ENCODE measurements around the gene ANP32D. TPM values are rescaled to one million over a fixed set of nuclear protein-coding genes. Genes with fewer than 3 reads are reported as not detected.
"Not testable (repeated sequence)": the region's sequence is repeated elsewhere in the genome, so short reads cannot be mapped to it uniquely, and the experiment has no call there.

Gene ANP32D
- total RNA-seq, 1 donor from 2014 or later: not detected

- FAIRE-seq (no peak), DNase-seq (ENCODE audit: low read depth) (no peak)
- Histone ChIP-seq H3K4me3 (ENCODE audit: low read depth, low read length) (no peak overlapping the region), H3K27me3 (ENCODE audit: control insufficient read depth, insufficient read depth, low read length) (no peaks in the 10 kb centered on the region), H3K36me3 (ENCODE audit: control insufficient read depth, insufficient read depth, low read length) (no peaks in the 10 kb centered on the region)
- no peak for TF ChIP-seq CTCF (IDR thresholded peaks at IDR 0.05; ENCODE audit: insufficient read depth, low read length, severe bottlenecking)
Measured at GRCh38 chr12:48510111-48510510, 37.8 kb downstream of the ANP32D start.

GRCh38 chr12:48512855-48513254, 40.5 kb downstream of the ANP32D start:
- Histone ChIP-seq H3K36me3 (ENCODE audit: control insufficient read depth, insufficient read depth, low read length) (no peaks in the 10 kb centered on the region), H3K27me3 (ENCODE audit: control insufficient read depth, insufficient read depth, low read length) (no peaks in the 10 kb centered on the region), H3K4me3 (ENCODE audit: low read depth, low read length) (no peak overlapping the region)
- no peak for TF ChIP-seq CTCF (IDR thresholded peaks at IDR 0.05; ENCODE audit: insufficient read depth, low read length, severe bottlenecking)
- DNase-seq (ENCODE audit: low read depth) (no peak), FAIRE-seq (no peak)

- H3K4me3 ChIP-seq (ENCODE audit: low read depth, low read length): no peak overlapping the region
- DNase-seq (ENCODE audit: low read depth) (no peak), FAIRE-seq (no peak)
- H3K36me3 ChIP-seq (ENCODE audit: control insufficient read depth, insufficient read depth, low read length): no peaks in the 10 kb centered on the region
- no peak for TF ChIP-seq CTCF (IDR thresholded peaks at IDR 0.05; ENCODE audit: insufficient read depth, low read length, severe bottlenecking)
- no peaks in the 10 kb centered on the region for H3K27me3 ChIP-seq (ENCODE audit: control insufficient read depth, insufficient read depth, low read length)
Measured at GRCh38 chr12:48514728-48515127, 42.4 kb downstream of the ANP32D start.

GRCh38 chr12:48520381-48520780, 48.0 kb downstream of the ANP32D start:
- not testable (repeated sequence) for H3K36me3 ChIP-seq (ENCODE audit: control insufficient read depth, insufficient read depth, low read length); FAIRE-seq; DNase-seq (ENCODE audit: low read depth); H3K4me3 ChIP-seq (ENCODE audit: low read depth, low read length); H3K27me3 ChIP-seq (ENCODE audit: control insufficient read depth, insufficient read depth, low read length)

Other genes with a start within 250 kb of the ANP32D start
- 9.0 and 12.0 TPM in 2 replicates for gene ZNF641, start 121.6 kb upstream of the ANP32D start, total RNA-seq
- 0.53 and 6.7 TPM in 2 replicates for gene C12orf54, start 9.9 kb downstream of the ANP32D start, total RNA-seq
- not detected in 2 replicates for gene OR8S1, start 53.1 kb downstream of the ANP32D start, total RNA-seq
- gene LALBA, start 97.5 kb downstream of the ANP32D start, total RNA-seq: not detected in 2 replicates
- gene KANSL2, start 209.7 kb downstream of the ANP32D start, total RNA-seq: 52.5 and 70.3 TPM in 2 replicates
- 24.5 and 28.4 TPM in 2 replicates for gene CCNT1, start 244.1 kb downstream of the ANP32D start, total RNA-seq

Data from bronchial epithelial cell (primary cell).